GM10248 (cell line): ENCODE measurements around the gene ANKRD29.

ENCODE experiments used
- CTCF ChIA-PET: fragments of 300-600 bp; sonication (Branson Sonifier 250); formaldehyde crosslinking; extraction: SDS; loops from one replicate; lab custom pipeline; 2021; ENCODE audit warnings: antibody characterized with exemption; lab: Yijun Ruan, JAX
- POLR2A ChIA-PET: fragments of 350-650 bp; sonication (Branson Sonifier 250); formaldehyde crosslinking; extraction: SDS; loops from one replicate; lab custom pipeline; 2020; ENCODE audit warnings: antibody characterized with exemption; lab: Yijun Ruan, JAX
- DNase-seq: peaks from one replicate; pipeline ENCODE4 v3.0.0; 2012; ENCODE audit errors: extremely low spot score
- TF ChIP-seq, protein P1 (sequence below): IDR thresholded peaks from 2 replicates; pipeline ENCODE4 v1.5.1; 2012; ENCODE audit warnings: mild to moderate bottlenecking, low read depth; ENCODE audit errors: extremely low read depth, missing control alignments, control extremely low read depth

ANKRD29 gene

GRCh38 chr18:23585897-23586248 is 76.8 kb downstream of the ANKRD29 start:
- TF ChIP-seq, protein P1, sequence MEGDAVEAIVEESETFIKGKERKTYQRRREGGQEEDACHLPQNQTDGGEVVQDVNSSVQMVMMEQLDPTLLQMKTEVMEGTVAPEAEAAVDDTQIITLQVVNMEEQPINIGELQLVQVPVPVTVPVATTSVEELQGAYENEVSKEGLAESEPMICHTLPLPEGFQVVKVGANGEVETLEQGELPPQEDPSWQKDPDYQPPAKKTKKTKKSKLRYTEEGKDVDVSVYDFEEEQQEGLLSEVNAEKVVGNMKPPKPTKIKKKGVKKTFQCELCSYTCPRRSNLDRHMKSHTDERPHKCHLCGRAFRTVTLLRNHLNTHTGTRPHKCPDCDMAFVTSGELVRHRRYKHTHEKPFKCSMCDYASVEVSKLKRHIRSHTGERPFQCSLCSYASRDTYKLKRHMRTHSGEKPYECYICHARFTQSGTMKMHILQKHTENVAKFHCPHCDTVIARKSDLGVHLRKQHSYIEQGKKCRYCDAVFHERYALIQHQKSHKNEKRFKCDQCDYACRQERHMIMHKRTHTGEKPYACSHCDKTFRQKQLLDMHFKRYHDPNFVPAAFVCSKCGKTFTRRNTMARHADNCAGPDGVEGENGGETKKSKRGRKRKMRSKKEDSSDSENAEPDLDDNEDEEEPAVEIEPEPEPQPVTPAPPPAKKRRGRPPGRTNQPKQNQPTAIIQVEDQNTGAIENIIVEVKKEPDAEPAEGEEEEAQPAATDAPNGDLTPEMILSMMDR, result no peak
- POLR2A ChIA-PET, result no interaction called here
- CTCF ChIA-PET, result interaction anchor here (0.8 to 3.0 kb wide), 12 partner anchors 8 to 87 kb away, joined by 3 to 17 read pairs (median 6); no protein-coding TSS in a partner anchor
- DNase-seq, result no peak

- ChIA-PET POLR2A (no interaction called here), CTCF (interaction anchor here (0.8 to 3.0 kb wide), 13 partner anchors 9 to 86 kb away, joined by 3 to 17 read pairs (median 5); no protein-coding TSS in a partner anchor)
These were observed 77.5 kb downstream of the ANKRD29 start for GRCh38 chr18:23585007-23585871.

GRCh38 chr18:23584019-23584983 is 78.4 kb downstream of the ANKRD29 start:
- ChIA-PET CTCF (interaction anchor here (0.7 to 3.0 kb wide), 8 partner anchors 10 to 100 kb away, joined by 3 to 17 read pairs (median 6); no protein-coding TSS in a partner anchor), POLR2A (no interaction called here)
- TF ChIP-seq, protein P1, result no peak
- no peak for DNase-seq

More at GRCh38 chr18:23585007-23585871, 77.5 kb downstream of the ANKRD29 start:
- no peak for DNase-seq
- TF ChIP-seq, protein P1, result no peak

- CTCF ChIA-PET, result interaction anchor here (0.7 to 3.0 kb wide), 3 partner anchors 67 to 99 kb away, joined by 3 to 17 read pairs (median 15); no protein-coding TSS in a partner anchor
These were observed 79.4 kb downstream of the ANKRD29 start for GRCh38 chr18:23583071-23583865.

GRCh38 chr18:23580677-23581367 is 81.9 kb downstream of the ANKRD29 start:
- no peak for DNase-seq
- TF ChIP-seq, protein P1, result no peak
- ChIA-PET CTCF (interaction anchor here (0.5 to 2.5 kb wide), 9 partner anchors 10 to 1628 kb away, joined by 3 to 15 read pairs (median 4); no protein-coding TSS in a partner anchor), POLR2A (no interaction called here)

More at GRCh38 chr18:23583071-23583865, 79.4 kb downstream of the ANKRD29 start:
- no peak for DNase-seq
- TF ChIP-seq, protein P1, result no peak
- POLR2A ChIA-PET, result interaction anchor here (0.5 kb wide), 1 partner anchor 32 kb away, joined by 3 read pairs; no protein-coding TSS in a partner anchor
